ENCODE measurements around the gene RAB43.
A peak's percentile ranks its signal among the peaks of the same experiment; 100 is the strongest.
"Not testable (repeated sequence)": the region's sequence is repeated elsewhere in the genome, so short reads cannot be mapped to it uniquely, and the experiment has no call there.

Gene RAB43

DNA sequence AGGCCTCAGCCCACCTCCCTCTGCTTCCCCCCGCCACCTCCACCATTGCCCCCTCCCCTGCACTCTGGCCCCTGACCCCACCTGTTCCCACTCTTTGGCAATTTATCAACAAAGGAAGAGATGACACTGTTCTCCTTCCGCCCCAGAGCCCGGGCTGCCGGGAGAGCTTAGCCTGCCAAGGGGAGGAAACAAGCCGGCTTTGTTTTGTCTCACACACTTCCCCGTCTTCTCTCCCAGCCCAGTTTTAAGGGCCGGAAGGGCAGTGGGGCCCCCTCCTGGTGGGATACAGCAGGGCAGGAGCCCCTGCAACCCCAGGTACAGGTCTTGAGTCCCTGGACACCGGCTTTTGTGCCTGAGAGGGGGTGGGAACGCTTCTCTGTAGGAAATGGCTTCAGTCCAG is 33.7 kb downstream of the RAB43 start:
- peak; percentile 22 to 31 for DNase-seq

DNA sequence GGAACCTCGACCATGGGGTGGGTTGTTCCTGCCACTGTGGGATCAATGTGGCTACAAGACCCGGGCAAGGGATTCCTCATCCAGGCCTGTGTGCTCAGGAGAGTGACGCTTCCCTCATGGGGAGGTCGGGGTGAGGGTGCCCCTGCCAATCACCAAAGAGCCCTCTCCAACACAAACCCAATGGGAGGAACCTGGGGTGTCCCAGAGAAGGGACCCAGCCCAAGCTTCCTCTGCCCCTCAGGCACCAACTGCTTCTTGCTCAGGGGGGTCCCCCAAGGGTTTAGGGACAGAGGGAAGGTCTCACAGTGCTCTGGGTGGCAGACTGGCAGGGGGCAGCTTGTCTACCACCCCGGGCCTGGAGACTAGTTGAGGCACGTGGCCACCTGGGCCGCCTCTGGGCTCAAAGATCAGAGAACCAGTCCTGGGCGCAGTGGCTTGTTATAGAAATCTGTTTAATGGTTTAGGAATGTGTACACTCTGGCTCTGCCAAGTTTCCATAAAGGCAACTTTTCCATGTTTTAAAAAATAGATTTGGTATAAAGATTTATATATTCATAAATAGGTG is 34.4 kb downstream of the RAB43 start:
- DNase-seq = no peak

DNA sequence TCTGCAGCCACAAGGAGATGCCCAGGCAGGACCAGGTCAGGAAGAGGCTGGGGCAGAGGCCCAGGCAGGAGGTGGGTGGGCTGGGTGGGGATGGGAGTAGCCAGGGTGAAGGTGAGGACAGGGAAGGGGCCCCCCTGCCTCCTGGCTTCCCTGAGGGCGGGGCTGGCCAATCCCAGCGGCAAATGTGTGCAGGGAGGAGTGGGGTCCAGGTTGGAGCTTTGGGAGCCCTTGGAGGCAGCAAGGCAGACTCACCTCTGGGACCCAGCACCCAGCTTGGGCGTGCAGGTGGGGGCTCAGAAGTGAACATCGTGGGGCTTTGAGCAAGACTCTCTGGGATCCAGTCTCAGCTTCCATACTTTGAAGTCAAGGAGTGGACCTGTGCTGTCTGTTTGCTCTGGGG is 35.8 kb downstream of the RAB43 start:
- no peak for DNase-seq

DNA sequence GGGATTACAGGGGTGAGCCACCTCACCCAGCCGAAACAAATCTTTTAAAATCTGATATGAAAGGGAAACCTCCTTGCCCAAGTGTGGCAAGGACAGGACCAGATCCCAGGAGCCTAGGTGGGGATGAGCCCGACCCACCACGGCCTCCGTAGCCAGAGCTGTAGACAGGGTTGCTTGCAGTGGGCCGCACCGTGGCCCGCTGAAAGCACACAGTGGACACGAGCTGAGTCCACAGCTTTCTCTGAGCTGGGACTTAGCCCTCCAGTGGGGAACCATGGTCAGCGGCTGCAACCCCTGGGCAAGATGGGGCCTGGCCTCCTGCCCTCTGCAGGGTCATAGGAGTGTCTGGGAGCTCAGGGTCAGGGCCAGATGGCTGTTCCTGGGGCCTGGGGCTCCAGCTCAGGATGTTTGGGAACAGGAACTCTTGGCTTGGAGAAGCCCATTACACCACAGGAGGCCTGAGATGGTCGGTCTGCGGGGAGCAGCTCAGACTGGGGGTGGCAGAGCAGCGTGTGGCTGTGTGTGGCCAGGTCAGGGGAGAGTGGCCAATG is 36.4 kb downstream of the RAB43 start:
- no peak for DNase-seq

DNA sequence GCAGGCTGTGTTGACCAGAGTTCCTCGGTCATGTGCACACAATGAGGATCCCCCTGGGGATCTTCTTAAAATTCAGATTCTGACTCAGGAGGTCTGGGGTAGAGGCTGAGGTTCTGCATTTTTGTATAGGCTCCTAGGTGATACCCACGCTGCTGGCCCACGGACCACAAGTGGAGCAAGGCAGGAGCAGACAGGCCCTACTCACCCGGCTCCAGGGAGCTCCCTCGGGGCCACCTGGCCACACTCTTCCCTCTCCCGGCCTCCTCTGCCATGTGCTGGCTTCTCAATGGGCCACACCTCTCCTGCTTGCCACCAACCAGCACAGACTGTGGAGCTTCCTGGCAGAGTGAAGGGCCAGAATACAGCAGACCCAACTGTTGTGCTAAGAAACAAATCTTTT is 37.1 kb downstream of the RAB43 start:
- no peak for DNase-seq

DNA sequence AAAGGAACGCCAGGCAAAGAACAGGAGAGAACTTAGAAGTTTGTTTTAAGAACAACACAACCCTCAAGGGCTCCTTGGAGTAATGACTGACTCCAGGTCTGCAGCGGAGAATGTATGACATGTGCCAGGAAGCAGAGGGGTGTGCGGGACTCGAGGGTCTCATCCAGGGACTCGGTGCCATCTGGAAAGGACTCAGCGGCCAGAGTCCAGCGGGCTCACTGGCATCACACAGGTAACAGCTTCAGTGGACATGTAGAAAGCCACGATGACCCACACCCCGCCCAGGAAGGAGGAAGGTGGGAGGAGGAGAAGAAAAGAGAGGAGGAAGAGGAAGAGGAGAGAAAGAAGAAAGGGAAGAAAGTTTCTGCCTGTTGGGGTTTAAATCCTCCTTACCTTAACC is 39.6 kb downstream of the RAB43 start:
- no peak for DNase-seq

DNA sequence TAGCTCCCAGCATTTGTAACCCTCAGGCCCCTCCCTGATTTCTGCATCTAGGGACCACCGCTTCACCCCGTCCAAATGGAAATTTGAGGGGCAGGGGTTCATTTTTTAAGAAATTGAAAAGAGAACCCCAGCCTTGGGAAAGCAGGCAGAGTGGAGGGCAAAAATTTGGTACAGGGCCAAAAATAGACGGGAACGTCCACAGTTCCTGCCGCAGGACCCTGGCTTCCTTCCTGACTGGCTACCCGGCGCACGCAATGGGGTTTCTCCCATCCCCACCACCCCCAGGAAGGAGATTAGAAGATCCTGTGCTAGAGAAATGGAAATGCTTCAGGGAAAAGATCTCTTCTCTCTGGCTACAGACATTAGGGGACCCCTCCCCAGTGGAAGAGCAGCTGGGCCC is 40.1 kb downstream of the RAB43 start:
- no peak for DNase-seq

DNA sequence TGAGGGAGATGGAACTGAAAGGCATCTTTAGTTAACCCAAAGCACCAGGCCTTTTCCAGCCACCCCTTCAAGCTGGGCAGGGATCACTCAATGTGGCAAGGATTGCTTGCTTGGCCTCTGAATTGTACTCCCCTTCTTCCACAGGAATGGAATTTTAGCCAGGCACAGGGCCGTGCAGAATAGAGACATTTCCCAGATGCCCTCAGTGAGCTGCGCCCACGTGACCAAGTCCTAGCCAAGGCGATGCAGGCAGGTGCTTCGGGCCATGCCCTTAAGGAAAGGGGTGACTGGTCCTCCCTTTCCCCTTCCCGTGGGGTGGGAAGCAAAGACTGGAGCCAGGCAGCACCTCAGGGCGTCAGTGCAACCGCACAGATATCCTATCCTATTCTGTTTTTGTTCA is 43.1 kb downstream of the RAB43 start:
- no peak for DNase-seq

DNA sequence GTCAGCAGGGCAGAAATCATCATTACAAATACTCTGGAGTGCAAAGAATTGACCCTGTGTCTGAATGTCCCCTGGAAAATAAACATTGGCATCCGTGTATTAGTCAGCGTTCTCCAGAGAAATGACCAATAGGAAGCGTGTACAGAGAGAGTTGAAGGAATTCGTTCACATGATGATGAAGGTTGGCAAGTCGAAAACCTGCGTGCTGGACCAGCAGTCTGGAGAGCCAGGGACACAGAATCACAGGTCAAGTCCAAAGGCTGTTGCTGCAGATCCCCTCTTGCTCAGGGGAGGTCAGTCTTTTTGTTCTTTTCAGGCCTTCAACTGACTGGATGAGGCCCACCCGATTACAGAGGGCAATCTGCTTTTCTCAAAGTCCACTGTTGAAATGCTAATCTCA is 44.4 kb downstream of the RAB43 start:
- no peak for DNase-seq

DNA sequence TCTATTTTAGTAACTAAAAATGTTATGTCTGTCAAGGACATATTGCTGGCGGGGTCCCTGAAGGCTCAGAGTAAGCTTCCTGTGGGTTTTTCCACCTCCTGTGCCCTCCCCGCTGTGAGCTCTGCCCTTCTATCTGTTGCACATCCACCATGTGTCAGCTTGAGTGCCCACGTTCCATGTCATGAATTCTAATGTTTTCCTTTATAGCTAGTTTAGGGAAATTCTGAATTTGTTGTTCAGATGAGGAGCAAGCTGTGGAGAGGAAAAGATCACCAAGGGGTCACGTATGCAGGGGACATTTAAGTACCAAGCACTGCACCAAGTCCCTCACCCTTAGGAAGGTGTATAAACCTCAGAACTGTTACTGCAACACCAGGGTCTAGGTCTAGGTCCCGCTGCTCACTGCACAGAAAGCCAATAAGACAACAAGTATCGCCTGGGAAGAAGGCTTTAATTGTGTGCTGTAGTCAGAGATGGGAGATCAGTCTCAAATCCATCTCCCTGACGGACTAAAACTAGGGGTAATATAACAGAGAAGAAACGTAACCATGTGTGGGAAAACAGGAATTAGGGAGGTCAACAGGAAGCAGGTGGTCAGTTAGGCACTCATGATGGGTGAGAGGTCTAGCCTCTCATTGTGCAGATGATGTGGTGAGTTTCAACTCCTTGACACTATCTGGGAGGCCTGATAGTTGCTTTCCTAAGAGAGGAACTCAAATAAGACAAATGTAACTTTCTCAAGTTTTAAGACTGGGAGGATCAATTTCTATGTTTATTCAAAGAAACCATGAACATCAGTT is 51.3 kb downstream of the RAB43 start:
- no peak for DNase-seq

DNA sequence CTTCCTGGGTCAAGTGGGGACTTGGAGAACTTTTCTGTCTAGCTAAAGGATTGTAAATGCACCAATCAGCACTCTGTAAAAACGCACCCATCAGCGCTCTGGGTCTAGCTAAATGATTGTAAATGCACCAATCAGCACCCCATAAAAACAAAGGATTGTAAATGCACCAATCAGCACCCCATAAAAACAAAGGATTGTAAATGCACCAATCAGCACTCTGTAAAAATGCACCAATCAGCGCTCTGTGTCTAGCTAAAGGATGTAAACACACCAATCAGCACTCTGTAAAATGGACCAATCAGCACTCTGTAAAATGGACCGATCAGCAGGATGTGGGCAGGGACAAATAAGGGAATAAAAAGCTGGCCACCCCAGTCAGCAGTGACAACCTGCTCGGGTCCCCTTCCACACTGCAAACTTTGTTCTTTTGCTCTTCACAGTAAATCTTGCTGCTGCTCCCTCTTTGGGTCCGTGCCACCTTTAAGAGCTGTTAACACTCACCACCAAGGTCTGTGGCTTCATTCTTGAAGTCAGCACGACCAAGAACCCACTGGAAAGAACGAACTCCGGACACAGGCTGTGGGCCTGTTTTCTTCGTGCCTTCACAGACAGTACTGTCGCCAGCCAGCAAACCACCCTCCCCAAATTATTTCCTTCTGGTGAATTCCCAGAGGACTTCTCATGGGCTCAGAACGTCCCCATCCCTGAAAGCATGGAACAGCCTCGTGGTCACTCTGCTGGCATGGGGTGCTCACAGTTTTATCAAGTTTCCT is 52.1 kb downstream of the RAB43 start:
- not testable (repeated sequence) for DNase-seq

DNA sequence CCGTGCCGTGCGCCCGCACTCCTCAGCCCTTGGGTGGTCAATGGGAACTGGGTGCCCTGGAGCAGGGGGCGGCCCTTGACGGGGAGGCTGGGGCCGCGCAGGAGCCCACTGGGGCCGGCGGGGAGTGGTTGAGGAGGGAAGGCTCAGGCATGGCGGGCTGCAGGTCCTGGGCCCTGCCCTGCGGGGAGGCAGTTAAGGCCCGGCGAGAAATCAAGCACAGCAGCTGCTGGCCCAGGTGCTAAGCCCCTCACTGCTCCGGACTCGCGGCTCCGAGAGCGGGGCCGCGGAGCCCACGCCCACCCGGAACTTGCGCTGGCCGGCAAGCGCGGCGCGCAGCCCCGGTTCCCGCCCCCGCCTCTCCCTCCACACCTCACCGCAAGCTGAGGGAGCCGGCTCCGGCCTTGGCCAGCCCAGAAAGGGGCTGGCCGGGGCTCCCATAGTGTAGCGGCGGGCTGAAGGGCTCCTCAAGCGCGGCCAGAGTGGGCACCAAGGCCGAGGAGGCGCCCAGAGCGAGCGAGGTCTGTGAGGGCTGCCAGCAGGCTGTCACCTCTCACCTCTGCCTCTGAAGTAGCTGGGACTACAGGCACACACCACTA is 53.2 kb downstream of the RAB43 start:
- no peak for DNase-seq

DNA sequence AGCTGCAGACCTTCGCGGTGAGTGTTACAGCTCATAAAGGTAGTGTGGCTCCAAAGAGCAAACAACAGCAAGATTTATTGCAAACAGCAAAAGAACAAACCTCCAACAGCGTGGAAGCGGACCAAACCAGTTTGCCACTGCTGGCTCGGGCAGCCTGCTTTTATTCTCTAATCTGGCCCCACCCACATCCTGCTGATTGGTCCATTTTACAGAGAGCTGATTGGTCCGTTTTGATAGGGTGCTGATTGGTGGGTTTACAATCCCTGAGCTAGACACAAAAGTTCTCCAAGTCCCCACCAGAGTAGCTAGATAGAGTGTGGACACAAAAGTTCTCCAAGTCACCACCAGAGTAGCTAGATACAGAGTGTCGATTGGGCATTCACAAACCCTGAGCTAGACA is 53.9 kb downstream of the RAB43 start:
- DNase-seq = not testable (repeated sequence)

DNA sequence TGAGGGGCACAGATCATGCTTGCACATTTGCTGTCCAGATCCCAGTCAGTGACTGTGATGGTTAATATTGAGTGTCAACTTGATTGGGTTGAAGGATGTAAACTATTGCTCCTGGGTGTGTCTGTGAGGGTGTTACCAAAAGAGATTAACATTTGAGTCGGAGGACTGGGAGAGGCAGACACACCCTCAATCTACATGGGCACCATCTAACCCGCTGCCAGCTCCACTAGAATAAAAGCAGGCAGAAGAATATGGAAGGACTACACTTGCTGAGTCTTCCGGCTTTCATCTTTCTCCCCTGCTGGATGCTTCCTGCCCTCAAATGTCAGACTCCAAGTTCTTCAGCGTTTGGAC is 55.9 kb downstream of the RAB43 start:
- no peak for DNase-seq

DNA sequence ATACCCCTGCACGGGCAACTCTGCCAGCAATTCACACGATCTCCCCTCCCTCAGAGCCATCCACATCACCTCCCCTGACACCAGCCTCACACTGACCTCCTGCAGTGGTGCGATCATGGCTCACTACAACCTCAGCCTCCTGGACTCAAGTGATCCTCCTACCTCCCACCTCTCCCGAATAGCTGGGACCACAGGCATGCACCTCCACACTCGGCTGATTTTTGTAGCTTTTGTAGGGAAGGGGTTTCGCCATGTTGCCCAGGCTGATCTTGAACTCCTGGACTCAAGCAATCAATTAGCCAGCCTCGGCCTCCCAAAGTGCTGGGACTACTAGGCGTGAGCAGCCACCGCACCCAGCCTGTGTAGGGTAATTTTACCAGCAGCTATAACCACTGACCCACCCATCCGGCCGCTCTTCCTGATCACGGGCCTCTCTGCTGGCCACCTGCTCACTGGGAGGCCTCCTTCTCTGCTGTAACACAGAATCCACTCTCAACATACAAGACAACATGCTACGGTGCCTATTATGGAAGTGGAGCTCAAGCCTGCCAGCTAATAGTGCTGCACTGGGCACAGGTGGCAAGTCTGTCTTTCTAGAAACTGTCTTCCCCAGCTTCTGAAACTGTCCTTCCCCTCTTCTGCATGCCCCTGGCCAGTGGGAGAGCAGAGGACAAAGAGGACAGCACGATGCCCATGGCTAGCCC is 56.4 kb downstream of the RAB43 start:
- no peak for DNase-seq

DNA sequence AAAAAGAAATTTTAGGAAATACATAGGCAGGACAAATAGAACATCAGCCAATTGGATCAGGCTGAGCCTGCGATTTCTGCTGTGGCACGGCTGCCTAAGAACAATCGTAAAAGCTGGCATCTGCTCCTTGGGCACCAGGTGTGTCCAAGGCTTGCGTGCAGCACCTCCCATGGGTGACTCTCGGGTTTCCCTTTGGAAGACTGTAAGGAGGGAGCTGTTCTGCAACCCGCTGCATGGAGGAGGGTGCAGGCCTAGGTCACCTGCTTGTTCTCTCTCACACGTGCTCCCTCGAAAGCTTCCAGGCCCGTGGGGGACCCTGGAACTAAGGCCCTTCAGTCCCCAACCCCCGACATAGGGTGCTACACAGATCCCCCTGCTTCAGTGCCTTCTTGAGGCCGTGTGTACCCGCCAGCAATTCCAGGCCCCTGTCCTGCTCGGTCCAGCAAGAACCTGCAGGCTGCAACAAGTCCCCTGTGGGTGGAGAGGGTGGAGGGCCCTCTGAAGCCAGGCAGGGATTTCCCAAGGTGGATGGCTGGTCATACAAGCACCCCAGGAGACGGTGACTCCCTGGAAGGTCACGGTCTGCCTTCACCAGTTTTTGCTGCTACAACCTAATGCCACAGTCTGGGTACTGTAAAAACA is 57.6 kb downstream of the RAB43 start:
- no peak for DNase-seq

DNA sequence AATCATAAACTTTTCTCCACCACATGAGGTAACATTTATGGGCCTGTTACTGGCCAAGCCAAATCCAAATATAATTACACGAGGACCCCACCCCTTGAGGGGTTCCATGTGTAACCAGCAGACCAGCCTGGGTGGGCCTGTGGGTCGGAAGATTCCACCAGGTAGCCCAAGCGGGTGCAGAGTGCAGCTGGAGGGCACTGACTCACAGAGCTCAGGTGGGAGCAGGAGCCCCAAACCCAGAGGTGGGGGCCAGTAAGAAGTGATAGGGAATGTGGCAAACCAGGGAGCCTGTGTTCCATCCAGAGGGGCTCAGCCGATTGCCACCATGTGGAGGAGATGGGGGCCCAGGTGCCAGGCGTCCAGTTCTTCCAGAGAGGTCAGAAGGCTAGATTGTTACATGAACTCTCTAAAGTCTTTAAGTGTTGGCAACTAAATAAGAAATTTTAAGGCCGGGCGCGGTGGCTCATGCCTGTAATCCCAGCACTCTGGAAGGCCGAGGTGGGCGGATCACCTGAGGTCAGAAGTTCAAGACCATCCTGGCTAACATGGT is 58.4 kb downstream of the RAB43 start:
- no peak for DNase-seq

DNA sequence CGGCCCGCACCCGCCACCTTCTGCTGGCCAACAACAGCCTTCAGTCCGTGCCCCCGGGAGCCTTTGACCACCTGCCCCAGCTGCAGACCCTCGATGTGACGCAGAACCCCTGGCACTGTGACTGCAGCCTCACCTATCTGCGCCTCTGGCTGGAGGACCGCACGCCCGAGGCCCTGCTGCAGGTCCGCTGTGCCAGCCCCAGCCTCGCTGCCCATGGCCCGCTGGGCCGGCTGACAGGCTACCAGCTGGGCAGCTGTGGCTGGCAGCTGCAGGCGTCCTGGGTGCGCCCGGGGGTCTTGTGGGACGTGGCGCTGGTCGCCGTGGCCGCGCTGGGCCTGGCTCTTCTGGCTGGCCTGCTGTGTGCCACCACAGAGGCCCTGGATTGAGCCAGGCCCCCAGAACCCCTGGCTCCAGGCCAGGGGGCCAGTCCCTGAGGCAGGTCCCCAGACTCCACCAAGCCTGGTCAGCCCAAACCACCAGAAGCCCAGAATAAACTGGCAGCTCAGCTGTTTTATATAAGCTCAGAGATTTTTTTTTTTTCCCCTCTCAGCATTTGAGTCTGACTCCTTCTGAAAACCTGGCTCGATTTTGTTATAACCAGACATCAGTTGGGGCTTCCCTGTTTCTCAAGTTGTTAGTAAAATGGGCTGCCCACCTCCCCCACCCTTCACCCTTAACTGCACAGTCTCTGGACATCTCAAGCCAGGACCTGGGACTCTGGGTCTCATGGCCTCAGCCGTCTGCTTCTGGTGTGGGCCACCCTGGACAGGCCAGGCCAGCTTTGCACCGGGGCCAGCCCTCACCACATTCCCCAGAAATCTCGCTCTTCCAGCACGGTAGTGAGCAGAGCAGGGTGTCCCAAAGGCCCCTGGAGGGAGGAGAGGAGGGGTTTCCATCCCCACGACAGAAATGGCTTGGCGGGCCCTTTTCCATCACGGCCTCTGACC is 59.4 kb downstream of the RAB43 start:
- DNase-seq = no peak

DNA sequence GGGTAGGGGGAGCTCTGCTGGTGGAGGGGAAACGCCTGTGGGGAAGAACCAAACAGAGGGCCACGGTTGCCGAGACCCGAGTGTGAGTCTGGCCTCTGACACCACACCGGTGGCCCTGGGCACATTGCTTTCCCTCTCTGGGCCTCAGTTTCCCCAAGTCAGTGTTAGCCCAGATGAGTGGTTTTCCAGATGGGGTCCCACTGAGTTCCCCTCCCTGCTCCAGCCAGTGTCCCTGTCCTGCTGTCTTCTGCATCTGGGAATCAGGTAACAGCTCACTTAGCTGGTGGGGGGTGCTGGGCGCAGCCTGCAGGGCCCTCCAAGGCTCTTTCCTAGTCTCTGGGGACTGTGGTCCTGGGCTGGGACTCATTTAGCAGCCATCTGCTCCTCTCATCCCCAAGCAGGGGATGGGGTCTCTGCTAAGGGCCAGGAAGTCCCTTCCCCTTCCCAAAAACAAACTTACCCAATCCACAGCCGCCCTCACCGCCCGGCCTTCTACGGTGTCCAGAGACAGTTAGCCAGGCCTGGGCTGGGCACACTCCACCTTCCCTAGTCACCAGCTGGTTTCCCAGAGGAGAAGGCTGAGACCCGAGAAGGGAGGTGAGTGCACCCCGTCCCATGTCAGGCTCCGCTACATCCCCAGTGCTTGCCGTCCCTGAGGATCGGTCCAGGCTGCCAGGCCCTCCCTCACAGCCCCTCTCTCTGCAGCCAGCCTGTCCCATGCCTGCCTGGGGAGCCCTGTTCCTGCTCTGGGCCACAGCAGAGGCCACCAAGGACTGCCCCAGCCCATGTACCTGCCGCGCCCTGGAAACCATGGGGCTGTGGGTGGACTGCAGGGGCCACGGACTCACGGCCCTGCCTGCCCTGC is 60.3 kb downstream of the RAB43 start:
- DNase-seq = no peak
